ENCODE measurements around the gene PDGFD. TPM values are rescaled to one million over a fixed set of nuclear protein-coding genes. Genes with fewer than 3 reads are reported as not detected.
A peak's percentile ranks its signal among the peaks of the same experiment; 100 is the strongest.

Gene PDGFD
- total and polyA plus RNA-seq, 2 donors (not counting 3 experiments of a cell fraction or from before 2014, with no cell fraction given) = 6.3 to 13.1 TPM

DNA sequence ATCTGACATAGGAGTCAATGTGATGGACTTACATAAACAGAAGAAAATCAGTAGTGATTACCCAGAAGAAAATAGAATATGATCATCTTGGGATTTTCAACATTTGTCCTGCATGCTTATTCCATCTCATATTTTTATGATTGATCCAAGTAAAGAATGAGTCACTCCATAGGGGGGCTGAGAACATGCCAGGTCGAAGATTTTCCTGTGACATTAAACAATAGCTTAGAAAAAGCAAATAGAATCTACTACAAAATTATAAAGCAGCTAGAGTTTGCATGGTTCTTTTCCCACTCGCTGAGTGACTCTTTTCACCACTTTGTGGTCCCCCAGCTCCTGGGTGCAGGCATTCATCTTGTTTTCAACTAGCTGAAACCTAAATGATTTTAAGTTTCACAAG lies 71.2 kb downstream of the PDGFD start:
- ChIA-PET POLR2A (no interaction called here), CTCF (interaction anchor here (1.6 kb wide), 1 partner anchor 11 kb away, joined by 6 read pairs; no protein-coding TSS in a partner anchor)
- Histone ChIP-seq H4K20me1 (replicated peaks; ENCODE audit: control insufficient read depth, extremely low read depth, insufficient read depth, low read length) (no peaks in the 10 kb centered on the region), H3K36me3 (ENCODE audit: control insufficient read depth in 2 of 2, extremely low read depth in 1 of 2, insufficient read depth in 2 of 2, low read length in 2 of 2) (no peaks in the 10 kb centered on the region), H3K27ac (ENCODE audit: insufficient read depth, low read depth, low read length) (no peak overlapping the region), H3K27me3 (ENCODE audit: control insufficient read depth in 2 of 2, insufficient read depth in 2 of 2, low read length in 2 of 2) (no peaks in the 10 kb centered on the region), H3K9me1 (replicated peaks; ENCODE audit: control insufficient read depth, extremely low read depth, insufficient read depth, low read length) (no peaks in the 10 kb centered on the region), H3K79me2 (ENCODE audit: control insufficient read depth, insufficient read depth, low read length) (no peaks in the 10 kb centered on the region), H2AFZ (ENCODE audit: low read depth, low read length) (no peak overlapping the region), H3K9me3 (replicated peaks; ENCODE audit: control insufficient read depth, insufficient read depth, low read length) (no peaks in the 10 kb centered on the region), H3K4me2 (ENCODE audit: insufficient read depth, low read length) (no peak overlapping the region), H3K9ac (replicated peaks; ENCODE audit: extremely low read depth, insufficient read depth, low read length) (no peak overlapping the region), H3K4me1 (ENCODE audit: control insufficient read depth, extremely low read depth, insufficient read depth, low read length) (no peaks in the 10 kb centered on the region), H3K4me3 (replicated peaks in 1 of 3; ENCODE audit: insufficient read depth in 1 of 3, low read depth in 1 of 3, low read length in 3 of 3) (no peak overlapping the region)
- FAIRE-seq (no peak), DNase-seq (ENCODE audit: low read depth, low spot score) (peak; percentile 6)
- intact Hi-C loops (cut with micrococcal nuclease) (no loop called here), dilution Hi-C loops (cut with MboI; ENCODE audit: extremely low pct_ligation_motif_present, low sequenced_read_pairs) (no loop called here)
- TF ChIP-seq EZH2 (IDR thresholded peaks at IDR 0.05; ENCODE audit: borderline replicate concordance, low read depth, low read length, severe bottlenecking) = no peak
- TF ChIP-seq POLR2A (IDR thresholded peaks at IDR 0.05; ENCODE audit: low read depth, low read length) = no peak
- TF ChIP-seq, protein P1, sequence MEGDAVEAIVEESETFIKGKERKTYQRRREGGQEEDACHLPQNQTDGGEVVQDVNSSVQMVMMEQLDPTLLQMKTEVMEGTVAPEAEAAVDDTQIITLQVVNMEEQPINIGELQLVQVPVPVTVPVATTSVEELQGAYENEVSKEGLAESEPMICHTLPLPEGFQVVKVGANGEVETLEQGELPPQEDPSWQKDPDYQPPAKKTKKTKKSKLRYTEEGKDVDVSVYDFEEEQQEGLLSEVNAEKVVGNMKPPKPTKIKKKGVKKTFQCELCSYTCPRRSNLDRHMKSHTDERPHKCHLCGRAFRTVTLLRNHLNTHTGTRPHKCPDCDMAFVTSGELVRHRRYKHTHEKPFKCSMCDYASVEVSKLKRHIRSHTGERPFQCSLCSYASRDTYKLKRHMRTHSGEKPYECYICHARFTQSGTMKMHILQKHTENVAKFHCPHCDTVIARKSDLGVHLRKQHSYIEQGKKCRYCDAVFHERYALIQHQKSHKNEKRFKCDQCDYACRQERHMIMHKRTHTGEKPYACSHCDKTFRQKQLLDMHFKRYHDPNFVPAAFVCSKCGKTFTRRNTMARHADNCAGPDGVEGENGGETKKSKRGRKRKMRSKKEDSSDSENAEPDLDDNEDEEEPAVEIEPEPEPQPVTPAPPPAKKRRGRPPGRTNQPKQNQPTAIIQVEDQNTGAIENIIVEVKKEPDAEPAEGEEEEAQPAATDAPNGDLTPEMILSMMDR (IDR thresholded peaks at IDR 0.05; ENCODE audit: extremely low read depth in 1 of 2, insufficient read depth in 1 of 2, low read depth in 1 of 2, low read length in 2 of 2) = no peak
- no peak for TF ChIP-seq FOS (IDR thresholded peaks at IDR 0.05; ENCODE audit: borderline replicate concordance, insufficient read depth, low read length)
- no peak for TF ChIP-seq MYC (IDR thresholded peaks at IDR 0.05; ENCODE audit: low read depth, low read length)
- TF ChIP-seq JUN (IDR thresholded peaks at IDR 0.05; ENCODE audit: borderline replicate concordance, insufficient read depth, insufficient read length, low read depth) = no peak
- TF ChIP-seq POLR2AphosphoS5 (IDR thresholded peaks at IDR 0.05; ENCODE audit: insufficient read depth, low read depth, low read length) = no peak
- TF ChIP-seq, protein P2, sequence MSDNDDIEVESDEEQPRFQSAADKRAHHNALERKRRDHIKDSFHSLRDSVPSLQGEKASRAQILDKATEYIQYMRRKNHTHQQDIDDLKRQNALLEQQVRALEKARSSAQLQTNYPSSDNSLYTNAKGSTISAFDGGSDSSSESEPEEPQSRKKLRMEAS (IDR thresholded peaks at IDR 0.05; ENCODE audit: insufficient read depth, insufficient read length) = no peak
- TF ChIP-seq GATA2 (IDR thresholded peaks at IDR 0.05; ENCODE audit: insufficient read depth, insufficient read length, low read depth, low read length) = no peak
- BruUV-seq (replicated peaks) = no TSS peak

All from endothelial cell of umbilical vein (primary cell).